Retinal pigment epithelial cell (primary cell): Measurements from ENCODE around the gene ZNF778.
"Not testable (repeated sequence)": the region's sequence is repeated elsewhere in the genome, so short reads cannot be mapped to it uniquely, and the experiment has no call there.

Source experiments
- DNase-seq: peaks from one replicate; pipeline ENCODE4 v3.0.0-alpha.2; 2010; ENCODE audit warnings: low read depth
- H3K4me3 ChIP-seq: 2 replicates; pipeline ENCODE4 v1.5.1; 2011; ENCODE audit warnings: mild to moderate bottlenecking, low read length, control low read depth, moderate library complexity
- CTCF ChIP-seq: conservative IDR thresholded peaks from 2 replicates; pipeline ENCODE4 v1.5.1; 2011; ENCODE audit warnings: low read depth, low read length, control low read depth, inconsistent platforms

Gene ZNF778

GRCh38 chr16:89183975-89184676 lies 33.4 kb upstream of the ZNF778 start:
- TF ChIP-seq CTCF = no peak
- DNase-seq = no peak
- no peak overlapping the region for H3K4me3 ChIP-seq

- no peak for TF ChIP-seq CTCF
- no peak overlapping the region for H3K4me3 ChIP-seq
- no peak for DNase-seq
Observed at GRCh38 chr16:89184677-89184932, 32.9 kb upstream of the ZNF778 start.

- no peak overlapping the region for H3K4me3 ChIP-seq
- TF ChIP-seq CTCF = no peak
- DNase-seq = no peak
Observed at GRCh38 chr16:89184933-89185794, 32.3 kb upstream of the ZNF778 start.

GRCh38 chr16:89185887-89186592 lies 31.5 kb upstream of the ZNF778 start:
- DNase-seq, H3K4me3 ChIP-seq: not testable (repeated sequence)

GRCh38 chr16:89186593-89187031 lies 30.9 kb upstream of the ZNF778 start:
- DNase-seq, H3K4me3 ChIP-seq: not testable (repeated sequence)

GRCh38 chr16:89187032-89187769 lies 30.3 kb upstream of the ZNF778 start:
- DNase-seq = no peak
- H3K4me3 ChIP-seq = no peak overlapping the region
- TF ChIP-seq CTCF = no peak

- no peak for DNase-seq
- TF ChIP-seq CTCF = no peak
- no peak overlapping the region for H3K4me3 ChIP-seq
Observed at GRCh38 chr16:89187770-89188392, 29.6 kb upstream of the ZNF778 start.

- not testable (repeated sequence) for H3K4me3 ChIP-seq, DNase-seq
Observed at GRCh38 chr16:89188471-89189357, 28.8 kb upstream of the ZNF778 start.
